ENCODE measurements around the gene HOXC10.

DNA sequence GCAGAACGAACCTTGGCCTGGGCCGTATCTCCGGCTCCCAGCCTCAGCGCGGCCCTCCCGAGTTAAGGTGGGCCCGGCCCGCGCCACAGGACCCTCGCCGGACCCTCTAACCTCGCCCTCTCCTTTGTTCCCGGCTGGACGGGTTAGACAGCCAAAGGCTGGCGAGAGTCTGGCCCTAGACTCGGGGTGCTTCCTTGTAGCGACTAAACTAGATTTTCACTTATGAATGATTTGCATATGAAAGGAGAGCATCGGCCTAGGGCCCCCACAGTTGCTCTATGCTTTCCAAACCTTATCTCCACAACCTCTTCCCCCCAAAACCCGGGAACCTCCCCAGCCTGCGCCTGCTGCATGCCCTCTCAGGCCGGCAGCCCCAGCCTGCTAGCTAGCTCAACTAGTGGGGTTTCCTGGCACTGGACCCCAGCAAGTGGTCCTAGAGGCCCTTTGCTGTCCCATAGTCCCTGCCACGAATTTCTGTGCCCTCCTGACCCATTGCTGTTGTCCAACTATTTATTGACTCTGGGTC, 49.9 kb downstream of the HOXC10 start:
- TF ChIP-seq, protein P1, sequence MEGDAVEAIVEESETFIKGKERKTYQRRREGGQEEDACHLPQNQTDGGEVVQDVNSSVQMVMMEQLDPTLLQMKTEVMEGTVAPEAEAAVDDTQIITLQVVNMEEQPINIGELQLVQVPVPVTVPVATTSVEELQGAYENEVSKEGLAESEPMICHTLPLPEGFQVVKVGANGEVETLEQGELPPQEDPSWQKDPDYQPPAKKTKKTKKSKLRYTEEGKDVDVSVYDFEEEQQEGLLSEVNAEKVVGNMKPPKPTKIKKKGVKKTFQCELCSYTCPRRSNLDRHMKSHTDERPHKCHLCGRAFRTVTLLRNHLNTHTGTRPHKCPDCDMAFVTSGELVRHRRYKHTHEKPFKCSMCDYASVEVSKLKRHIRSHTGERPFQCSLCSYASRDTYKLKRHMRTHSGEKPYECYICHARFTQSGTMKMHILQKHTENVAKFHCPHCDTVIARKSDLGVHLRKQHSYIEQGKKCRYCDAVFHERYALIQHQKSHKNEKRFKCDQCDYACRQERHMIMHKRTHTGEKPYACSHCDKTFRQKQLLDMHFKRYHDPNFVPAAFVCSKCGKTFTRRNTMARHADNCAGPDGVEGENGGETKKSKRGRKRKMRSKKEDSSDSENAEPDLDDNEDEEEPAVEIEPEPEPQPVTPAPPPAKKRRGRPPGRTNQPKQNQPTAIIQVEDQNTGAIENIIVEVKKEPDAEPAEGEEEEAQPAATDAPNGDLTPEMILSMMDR (conservative IDR thresholded peaks at IDR 0.05; ENCODE audit: low read length), result no peak
- no peak for TF ChIP-seq EZH2phosphoT487 (IDR thresholded peaks at IDR 0.05; ENCODE audit: borderline replicate concordance)

Data from Loucy (cell line).